ES-I3 (cell line): ENCODE data around the gene SNRPA1.

Experiments
- H3K36me3 ChIP-seq: 2 replicates; pipeline ENCODE4 v1.6.1; 2013; ENCODE audit warnings: mild to moderate bottlenecking, low read length, control low read depth, moderate library complexity; ENCODE audit not compliant: insufficient read depth
- H3K4me1 ChIP-seq: 2 replicates; pipeline ENCODE4 v1.6.1; 2013; ENCODE audit warnings: mild to moderate bottlenecking, control low read depth, low read length; ENCODE audit not compliant: insufficient read depth
- H3K9ac ChIP-seq: 2 replicates; pipeline ENCODE4 v1.6.1; 2013; ENCODE audit warnings: low read depth, mild to moderate bottlenecking, low read length, moderate library complexity
- H3K9me3 ChIP-seq: 2 replicates; pipeline ENCODE4 v1.6.1; 2013; ENCODE audit warnings: mild to moderate bottlenecking, low read length, moderate library complexity; ENCODE audit not compliant: control insufficient read depth, insufficient read depth

Gene SNRPA1

DNA sequence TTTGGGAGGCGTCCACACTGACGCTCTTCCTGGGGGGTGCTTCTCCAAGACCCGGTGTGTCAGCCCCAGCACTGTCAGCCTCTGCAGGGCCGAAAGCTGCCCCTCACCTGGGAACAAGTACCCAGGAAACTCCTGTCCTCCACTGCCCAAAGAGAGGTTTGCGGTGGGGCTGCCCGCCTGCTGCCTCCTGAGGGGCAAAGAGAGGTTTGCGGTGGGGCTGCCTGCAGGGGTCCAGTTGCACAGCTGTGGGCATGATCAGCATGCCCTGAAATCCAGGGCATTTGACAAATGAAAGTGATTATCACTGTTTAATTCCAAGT lies 15.1 kb upstream of the SNRPA1 start:
- no peaks in the 10 kb centered on the region for H3K4me1 ChIP-seq
- no peak overlapping the region for H3K9ac ChIP-seq
- no peaks in the 10 kb centered on the region for H3K36me3 ChIP-seq
- H3K9me3 ChIP-seq = no peaks in the 10 kb centered on the region

DNA sequence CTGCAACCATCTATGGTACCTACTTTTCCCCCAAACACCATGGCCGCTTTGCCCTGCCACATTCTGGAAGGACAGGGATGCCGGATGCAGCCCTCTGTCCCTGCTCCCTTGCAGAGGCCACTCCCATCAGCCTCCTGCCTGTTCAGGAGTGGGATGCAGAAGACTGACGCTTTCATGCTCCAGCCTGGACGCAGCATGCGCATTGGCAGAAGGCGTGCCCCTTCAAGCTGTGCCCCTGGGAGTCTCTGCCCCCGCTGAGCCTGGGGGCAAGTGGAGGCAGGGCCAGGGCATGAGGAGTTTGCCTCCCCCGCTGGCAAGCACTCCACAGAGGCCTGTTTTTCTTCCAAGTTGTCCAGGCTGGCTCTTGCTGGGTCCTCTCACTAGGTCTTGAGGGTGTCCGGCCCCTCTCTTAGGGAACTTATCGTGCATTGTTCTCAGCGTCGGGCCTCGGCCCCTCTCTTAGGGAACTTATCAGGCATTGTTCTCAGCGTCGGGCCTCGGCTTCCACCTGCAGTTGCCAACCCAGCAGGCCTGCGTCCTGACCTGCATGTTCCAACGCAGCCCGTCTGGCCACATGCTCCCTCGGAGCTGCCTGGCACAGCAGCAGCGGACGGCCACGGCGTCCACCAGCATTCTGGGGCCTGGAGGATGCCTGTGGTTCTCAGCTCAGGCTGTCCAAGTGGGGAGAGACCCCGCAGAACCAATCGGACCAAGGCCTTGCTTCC lies 14.6 kb upstream of the SNRPA1 start:
- Histone ChIP-seq H3K4me1 (no peaks in the 10 kb centered on the region), H3K9ac (no peak overlapping the region), H3K36me3 (no peaks in the 10 kb centered on the region), H3K9me3 (no peaks in the 10 kb centered on the region)

DNA sequence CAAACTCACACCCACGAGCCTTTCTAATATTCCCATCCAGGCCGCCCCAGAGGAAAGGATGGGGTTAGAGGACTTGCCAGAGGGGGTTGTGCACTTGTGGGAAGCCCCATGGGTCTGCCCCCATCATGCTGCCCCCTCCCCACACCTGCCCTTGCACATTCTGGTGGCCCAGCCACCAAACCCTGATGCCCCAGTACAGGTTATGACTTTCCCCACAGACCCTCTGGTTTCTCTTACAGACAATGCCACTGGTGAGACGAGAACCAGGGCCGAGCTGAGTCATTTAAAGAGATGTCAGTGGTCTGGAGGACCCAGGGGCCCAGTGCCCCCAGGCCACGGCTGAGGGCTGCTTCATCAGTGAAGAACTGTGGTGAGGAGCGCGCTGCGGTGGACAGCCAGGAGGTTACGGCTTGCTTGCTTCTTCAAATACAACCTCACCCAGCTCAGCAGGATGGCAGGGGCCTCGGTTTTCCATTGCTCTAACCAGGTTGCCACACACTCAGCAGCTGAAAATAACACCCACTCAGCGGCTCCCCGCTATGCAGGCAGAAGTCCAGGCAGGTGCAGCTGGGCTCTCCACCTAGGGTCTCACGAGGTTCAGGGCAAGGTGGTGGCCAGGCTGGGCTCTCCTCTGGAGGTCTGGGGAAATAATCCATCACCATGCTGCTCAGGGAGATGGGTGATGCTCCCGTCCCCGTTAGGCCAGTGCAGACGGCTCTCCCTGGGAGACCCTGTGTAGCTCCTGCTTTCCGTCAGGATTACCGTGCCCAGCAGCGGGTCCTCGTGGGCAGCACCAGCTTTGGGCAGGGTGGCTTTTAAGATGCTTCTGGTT lies 13.8 kb upstream of the SNRPA1 start:
- Histone ChIP-seq H3K4me1 (no peaks in the 10 kb centered on the region), H3K9ac (no peak overlapping the region), H3K36me3 (no peaks in the 10 kb centered on the region; the same call in 1 of the 2 replicates), H3K9me3 (no peaks in the 10 kb centered on the region)

DNA sequence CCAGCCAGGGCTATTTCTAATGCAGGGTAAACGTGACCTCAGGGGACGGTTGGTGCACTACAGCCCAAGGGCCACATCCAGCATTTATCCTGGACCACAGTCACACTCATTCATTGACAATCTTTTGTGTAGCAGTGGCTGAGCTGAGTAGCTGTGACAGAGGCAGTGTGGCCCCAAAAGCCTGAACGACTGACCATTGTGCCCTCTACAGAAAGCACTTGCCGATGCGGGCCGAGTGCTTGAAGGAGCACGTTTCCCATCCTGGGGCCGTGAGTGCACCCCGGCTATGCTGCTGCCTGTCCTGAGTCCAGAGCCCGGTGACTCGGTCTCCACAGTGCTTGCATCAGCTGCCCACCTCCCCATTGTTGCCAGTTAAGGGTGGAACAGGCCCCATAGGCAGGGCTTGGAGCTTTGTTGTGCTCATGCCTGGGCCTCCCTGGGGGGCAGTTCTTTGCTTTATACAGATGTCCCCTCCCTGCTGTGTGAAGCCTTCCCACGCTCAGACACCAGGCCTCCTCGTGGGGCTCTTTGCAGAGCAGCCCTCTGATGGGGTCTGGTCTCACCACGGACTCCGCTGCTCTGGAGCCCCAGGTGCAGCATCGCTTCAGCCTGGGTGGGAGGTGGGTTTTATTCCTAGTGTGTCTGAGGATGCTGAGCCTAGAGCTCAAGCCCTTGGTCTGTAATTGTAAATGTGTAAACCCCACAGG lies 13.0 kb upstream of the SNRPA1 start:
- Histone ChIP-seq H3K9me3 (no peaks in the 10 kb centered on the region), H3K36me3 (no peaks in the 10 kb centered on the region; the same call in 1 of the 2 replicates), H3K4me1 (no peaks in the 10 kb centered on the region), H3K9ac (no peak overlapping the region)

DNA sequence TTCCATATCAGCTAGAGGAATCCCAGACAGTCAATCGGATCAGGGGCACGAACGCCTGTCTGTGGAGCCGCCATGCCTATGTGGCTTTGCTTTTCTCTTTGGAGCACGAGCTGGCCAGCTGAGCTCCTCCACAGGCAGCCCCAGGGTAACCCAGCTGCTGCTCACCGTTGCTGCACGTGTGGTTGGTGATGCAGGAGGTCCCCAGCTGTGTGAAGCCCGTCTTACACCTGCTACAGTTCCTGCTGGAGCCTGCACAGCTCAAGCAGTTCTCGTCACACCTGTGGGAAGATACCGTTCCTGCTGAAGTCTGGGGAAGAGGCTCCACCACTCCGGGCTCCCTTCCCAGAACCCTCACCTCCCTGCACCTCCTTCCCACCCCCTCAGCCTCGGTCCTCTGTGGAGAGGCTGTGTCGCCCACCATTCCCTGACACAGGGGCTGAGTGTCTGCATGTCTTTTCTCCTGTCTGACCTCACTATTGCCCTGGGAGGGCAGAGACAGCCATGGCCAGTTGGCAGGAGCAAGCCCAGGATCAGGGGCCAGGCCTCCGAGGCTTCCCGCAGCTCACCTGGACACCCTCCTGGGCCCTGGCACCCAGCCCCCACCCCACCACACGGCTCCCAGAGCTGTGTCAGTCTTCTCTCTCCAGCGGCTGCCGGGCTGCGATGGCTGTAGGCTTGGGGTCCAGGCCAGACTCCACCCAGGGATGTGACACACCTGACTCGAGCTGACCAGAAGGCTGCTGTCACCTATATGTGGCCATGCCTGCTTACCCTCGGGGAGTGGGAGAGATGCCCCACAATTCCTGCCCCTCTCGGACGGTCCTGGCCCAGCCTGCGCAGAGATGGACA lies 12.2 kb upstream of the SNRPA1 start:
- H3K9ac ChIP-seq = no peak overlapping the region
- H3K9me3 ChIP-seq = no peaks in the 10 kb centered on the region
- no peaks in the 10 kb centered on the region for H3K4me1 ChIP-seq
- no peaks in the 10 kb centered on the region; the same call in 1 of the 2 replicates for H3K36me3 ChIP-seq

DNA sequence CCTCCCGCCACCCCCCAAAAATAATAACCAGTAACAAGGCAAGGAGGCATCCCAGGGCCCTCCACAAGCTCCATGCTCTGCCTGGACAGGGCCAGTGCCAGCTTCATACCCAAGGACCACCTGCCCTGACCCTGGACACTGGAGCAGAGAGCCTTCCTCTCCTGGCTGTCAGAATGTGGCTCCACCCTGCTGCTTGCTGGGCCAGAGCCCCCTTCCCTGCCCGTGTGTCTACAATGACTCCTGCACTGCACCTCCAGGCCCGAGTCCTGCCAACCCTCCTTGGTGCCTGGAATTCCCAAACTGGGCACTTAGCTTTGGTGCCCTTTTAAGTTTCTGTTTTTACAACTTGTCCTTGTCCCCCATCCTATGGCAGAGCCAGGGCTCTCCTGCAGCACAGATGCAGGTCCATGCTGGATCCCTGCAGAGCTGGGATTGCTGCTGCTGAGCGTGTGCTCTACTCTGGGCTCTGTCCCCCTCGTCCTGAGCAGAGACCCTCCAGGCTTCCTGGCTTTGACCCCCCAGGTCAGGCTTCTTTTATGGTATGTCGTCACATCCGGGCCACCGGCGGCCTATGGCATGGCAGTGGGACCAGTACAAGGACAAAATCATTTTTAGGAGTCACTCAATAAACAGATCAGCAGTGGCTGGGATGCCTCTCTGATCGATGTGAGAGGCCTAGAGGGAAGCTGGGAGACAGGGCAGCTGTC lies 11.4 kb upstream of the SNRPA1 start:
- Histone ChIP-seq H3K9me3 (no peaks in the 10 kb centered on the region), H3K36me3 (no peaks in the 10 kb centered on the region; the same call in 1 of the 2 replicates), H3K9ac (no peak overlapping the region), H3K4me1 (no peaks in the 10 kb centered on the region)

DNA sequence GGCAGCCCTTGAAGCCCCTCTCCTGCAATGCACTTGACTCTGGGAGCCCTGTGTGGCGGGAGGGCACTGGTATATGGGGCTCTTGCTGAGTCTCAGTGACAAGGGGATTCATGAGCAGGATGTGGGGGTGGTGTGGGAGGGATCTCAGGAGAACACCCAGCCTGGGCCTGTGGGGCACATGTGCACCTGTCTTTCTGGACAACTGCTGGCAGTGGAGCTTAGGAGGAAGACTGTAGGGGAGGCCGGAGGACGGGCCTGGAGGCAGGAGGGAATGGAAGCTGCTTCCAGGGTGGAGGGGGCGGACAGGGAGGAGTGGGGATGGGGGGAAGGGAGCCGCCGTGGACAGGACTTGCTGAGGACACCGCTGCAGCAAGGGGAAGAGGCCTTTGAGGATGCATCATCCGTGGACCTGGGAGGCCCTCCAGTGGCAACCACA lies 10.8 kb upstream of the SNRPA1 start:
- H3K36me3 ChIP-seq = no peaks in the 10 kb centered on the region; the same call in 1 of the 2 replicates
- no peak overlapping the region for H3K9ac ChIP-seq
- no peaks in the 10 kb centered on the region for H3K4me1 ChIP-seq
- H3K9me3 ChIP-seq = no peaks in the 10 kb centered on the region

DNA sequence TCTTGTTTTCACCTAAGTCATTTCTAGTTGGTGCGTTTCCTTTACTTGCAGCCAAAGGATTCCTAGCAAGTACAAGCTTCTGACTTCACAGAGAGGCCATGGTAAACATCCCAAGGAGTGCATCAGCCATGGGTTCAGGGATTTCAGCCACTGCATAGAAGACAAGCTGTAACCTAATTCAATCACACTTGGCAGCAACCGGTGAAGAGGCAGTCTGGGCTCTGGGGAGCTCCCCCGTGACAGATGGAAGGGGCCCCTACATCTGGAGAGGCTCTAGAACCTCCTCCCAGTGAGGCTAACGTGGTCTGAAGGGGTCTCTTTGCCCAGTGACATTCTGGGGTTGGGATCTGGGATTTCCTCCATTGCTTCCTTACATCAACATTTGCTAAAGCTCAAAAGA lies 8.4 kb upstream of the SNRPA1 start:
- Histone ChIP-seq H3K4me1 (no peaks in the 10 kb centered on the region), H3K36me3 (no peaks in the 10 kb centered on the region; the same call in 1 of the 2 replicates)

DNA sequence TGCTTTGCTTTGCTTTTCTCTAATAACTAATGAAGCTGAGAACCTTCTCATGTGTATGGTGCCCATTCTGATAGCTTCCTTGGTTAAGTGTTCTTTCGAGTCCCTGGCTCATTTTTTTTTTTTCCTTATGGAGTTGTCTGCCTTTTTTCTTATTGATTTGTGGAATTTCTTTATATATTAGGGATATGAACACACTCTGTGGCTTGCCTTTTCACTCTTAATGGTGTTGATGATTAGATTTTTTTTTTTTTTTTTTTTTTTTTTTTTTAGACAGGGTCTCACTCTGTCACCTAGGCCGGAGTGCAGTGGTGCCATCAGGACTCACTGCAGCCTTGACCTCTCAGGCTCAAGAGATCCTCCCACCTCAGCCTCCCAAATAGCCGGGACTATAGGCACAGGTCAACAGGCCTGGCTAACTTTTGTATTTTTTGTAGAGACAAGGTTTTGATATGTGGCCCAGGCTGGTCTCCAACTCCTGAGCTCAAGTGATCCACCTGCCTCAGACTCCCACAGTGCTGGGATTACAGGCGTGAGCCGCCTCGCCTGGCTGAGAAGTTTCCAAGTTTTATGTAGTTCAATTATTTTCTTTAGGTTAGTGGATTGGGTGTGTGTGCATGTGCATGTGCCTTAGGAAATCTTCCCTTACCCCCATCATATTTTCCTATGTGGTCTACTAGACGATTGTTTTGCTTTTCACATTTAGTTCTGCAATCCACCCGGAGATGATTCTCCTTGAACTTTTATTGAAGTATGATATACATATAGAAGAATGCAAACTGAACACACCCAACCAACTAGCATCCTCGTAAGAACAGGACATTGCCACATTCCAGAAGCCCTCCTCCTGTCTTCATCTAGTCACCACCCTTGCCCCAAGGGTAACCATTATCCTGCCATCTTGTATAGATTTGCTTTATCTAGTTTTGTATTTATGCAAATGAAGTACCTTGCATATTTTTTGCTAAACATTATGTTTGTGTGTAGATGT lies 1.7 kb upstream of the SNRPA1 start:
- Histone ChIP-seq H3K4me1 (peaks cover 5% of the 10 kb centered on the region), H3K9me3 (no peaks in the 10 kb centered on the region), H3K36me3 (no peaks in the 10 kb centered on the region), H3K9ac (peak overlapping the region; percentile 93; the same call in 1 of the 2 replicates)

More for the DNA sequence above, 8.4 kb upstream of the SNRPA1 start:
- Histone ChIP-seq H3K9me3 (no peaks in the 10 kb centered on the region), H3K9ac (no peak overlapping the region)

DNA sequence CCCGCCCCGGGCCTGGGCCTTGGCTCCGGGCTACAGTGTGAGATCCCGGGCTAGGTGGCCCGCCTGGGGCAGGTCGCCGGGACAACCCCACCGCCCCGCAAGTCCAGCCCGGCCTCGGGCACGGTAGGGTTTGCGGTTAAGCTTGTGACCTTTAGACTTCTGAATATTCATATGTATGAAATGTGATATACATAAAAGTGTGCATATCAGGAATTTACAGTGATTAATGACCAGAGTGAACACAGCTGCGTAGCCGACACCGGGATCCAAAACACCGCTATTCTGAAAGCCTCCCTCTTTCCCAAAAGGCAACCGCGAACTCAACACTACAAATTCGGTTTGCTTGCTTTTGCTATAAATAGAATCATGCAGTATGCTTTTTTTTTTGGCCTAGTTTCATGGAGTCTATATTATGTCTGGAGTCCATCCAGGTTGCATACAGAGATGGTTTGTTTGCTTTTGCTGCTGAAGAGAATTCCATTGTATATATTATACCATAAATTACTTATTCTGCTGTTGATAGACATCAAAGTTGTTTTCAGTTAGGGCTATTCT lies 636 bp upstream of the SNRPA1 start:
- H3K9me3 ChIP-seq = no peaks in the 10 kb centered on the region

DNA sequence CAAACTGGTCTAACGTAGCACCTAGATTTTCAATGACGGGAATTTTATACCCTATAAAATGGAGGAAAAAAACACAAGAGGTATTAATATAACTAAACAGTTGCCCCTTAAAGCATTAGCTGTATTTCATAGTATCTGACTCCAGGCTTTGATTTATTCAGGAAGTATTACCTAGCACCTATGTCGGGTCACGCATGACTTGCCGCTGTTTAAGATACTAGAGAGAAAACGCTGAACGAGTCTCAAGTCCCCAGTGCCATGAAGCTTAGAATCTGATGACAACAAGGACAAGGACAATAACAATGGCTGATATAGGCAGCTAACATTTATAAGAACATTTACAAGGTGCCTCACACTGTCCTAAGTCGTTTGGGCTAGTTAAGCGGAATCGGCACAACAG lies 1.9 kb downstream of the SNRPA1 start:
- Histone ChIP-seq H3K9ac (peak overlapping the region; percentile 93), H3K36me3 (peaks cover 4% of the 10 kb centered on the region; the same call in 1 of the 2 replicates), H3K9me3 (no peaks in the 10 kb centered on the region), H3K4me1 (peaks cover 5% of the 10 kb centered on the region)

More for the DNA sequence above, 636 bp upstream of the SNRPA1 start:
- Histone ChIP-seq H3K9ac (peak overlapping the region; percentile 93), H3K36me3 (no peaks in the 10 kb centered on the region), H3K4me1 (peaks cover 5% of the 10 kb centered on the region)

DNA sequence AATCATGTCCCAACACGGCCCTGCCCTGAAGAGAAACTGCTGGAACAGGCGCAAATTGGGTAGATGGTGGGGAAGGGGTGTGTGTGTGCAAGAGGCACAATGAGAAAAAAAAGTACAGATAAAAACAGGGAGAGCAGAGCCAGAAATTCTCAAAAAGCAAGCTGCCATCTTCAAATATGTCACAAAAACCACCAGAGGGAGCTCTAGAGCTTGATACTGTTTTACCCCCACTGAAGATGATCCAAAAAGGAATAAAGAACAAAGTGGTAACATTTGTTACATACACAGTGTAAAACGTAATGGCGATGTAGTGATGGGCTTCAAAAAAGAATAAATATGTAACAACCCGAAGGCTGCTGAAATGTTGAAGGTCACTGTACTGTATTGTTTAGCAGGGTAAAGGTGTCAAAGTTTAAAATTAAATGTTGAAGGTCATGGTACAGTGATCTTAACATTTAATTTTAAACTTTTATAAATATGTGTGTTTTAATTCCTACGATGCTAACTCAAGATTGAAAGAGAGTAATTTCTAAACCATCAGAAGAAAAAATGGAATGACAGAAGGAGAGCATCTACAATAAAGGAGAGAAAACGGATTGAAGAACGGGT lies 6.0 kb downstream of the SNRPA1 start:
- no peaks in the 10 kb centered on the region; the same call in 1 of the 2 replicates for H3K4me1 ChIP-seq
- H3K36me3 ChIP-seq = peaks cover 21% of the 10 kb centered on the region
- H3K9me3 ChIP-seq = no peaks in the 10 kb centered on the region
- no peak overlapping the region for H3K9ac ChIP-seq
